ENCODE data around the gene MKRN2OS. TPM values are rescaled to one million over a fixed set of nuclear protein-coding genes. Genes with fewer than 3 reads are reported as not detected.

Gene MKRN2OS
- total RNA-seq, 1 experiment from 2014 or later: not detected

DNA sequence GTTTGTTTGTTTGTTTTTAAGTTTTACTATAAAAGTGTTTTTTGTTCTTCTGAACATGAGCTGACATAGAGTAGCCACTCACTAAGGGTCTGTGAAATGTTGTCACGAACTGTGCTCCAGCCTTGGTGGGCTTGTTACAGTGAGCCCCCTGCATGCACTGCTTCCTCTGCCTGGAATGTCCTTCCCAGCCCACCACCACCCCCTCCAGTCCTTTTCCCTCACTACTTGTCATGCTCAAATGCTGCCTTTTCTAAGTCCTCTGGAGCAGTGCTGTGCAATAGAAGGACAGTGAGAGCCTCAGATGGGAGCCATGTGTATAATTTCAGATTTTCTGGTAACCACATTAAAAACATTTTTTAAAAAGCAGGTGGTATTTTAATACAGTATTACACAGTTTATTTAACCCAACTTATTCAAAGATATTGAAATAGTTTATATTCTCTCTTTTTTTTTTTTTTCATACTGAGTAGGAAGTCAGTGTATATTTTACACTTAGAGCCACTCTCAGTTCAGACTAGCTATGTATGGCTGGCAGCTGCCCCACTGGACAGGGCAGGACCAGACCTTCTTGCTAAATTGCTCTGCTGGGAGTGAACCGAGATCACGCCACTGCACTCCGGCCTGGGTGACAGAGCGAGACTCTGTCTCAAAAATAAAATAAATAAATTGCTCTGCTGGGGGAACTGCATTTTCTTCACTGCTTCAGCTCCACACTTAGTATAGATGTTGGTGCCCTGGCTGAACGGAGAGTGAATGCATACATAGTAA is 26.9 kb downstream of the MKRN2OS start (continued):
- TF ChIP-seq, protein P1, sequence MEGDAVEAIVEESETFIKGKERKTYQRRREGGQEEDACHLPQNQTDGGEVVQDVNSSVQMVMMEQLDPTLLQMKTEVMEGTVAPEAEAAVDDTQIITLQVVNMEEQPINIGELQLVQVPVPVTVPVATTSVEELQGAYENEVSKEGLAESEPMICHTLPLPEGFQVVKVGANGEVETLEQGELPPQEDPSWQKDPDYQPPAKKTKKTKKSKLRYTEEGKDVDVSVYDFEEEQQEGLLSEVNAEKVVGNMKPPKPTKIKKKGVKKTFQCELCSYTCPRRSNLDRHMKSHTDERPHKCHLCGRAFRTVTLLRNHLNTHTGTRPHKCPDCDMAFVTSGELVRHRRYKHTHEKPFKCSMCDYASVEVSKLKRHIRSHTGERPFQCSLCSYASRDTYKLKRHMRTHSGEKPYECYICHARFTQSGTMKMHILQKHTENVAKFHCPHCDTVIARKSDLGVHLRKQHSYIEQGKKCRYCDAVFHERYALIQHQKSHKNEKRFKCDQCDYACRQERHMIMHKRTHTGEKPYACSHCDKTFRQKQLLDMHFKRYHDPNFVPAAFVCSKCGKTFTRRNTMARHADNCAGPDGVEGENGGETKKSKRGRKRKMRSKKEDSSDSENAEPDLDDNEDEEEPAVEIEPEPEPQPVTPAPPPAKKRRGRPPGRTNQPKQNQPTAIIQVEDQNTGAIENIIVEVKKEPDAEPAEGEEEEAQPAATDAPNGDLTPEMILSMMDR (IDR thresholded peaks at IDR 0.05 in 2 of 3, conservative IDR thresholded peaks at IDR 0.05 in 1 of 3; ENCODE audit: borderline replicate concordance in 1 of 3, insufficient read depth in 1 of 3, low read depth in 2 of 3, low read length in 2 of 3): no peak
- TF ChIP-seq FOSL1 (IDR thresholded peaks at IDR 0.05; ENCODE audit: low read depth) (no peak), YY1 (IDR thresholded peaks at IDR 0.05; ENCODE audit: extremely low read depth, insufficient replicate concordance, low read depth, low read length) (no peak)

DNA sequence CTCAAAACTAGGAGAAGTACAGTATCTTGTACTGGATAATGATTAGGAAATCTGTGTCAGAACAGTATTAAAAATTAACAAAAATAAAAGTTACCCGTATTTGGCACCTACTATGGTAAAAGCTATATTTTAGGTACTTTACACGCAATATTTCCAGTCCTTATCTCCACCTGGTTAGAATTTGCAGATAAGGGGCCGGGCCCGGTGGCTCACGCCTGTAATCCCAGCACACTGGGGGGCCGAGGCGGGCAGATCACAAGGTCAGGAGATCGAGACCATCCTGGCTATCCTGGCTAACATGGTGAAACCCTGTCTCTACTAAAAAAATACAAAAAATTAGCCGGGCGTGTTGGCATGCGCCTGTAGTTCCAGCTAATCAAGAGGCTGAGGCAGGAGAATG is 28.4 kb downstream of the MKRN2OS start:
- no peak overlapping the region for H3K9ac ChIP-seq (ENCODE audit: low read length)
- no peak overlapping the region for H2AFZ ChIP-seq (ENCODE audit: low read depth, low read length, poor library complexity, severe bottlenecking)
- DNase-seq (ENCODE audit: low read depth, low spot score) (no peak), ATAC-seq (no peak)
- H3K4me1 ChIP-seq (ENCODE audit: control insufficient read depth in 1 of 2, insufficient read depth in 2 of 2, low read length in 2 of 2): no peaks in the 10 kb centered on the region
- H3K9me3 ChIP-seq (ENCODE audit: control insufficient read depth in 1 of 2, insufficient read depth in 1 of 2, low read depth in 1 of 2, low read length in 2 of 2): no peaks in the 10 kb centered on the region
- H3K27ac ChIP-seq (ENCODE audit: low read depth, low read length): no peak overlapping the region
- CTCF ChIA-PET: no interaction called here
- no peaks in the 10 kb centered on the region for H3K9me2 ChIP-seq (ENCODE audit: insufficient read depth)
- RAD21 ChIA-PET (ENCODE audit: low non-redundant PET in 1 of 2, low total read pairs in 2 of 2, uncharacterized antibody in 2 of 2, unreplicated experiment in 2 of 2): no interaction called here
- POLR2A ChIA-PET: no interaction called here
- no peak overlapping the region for H3K4me3 ChIP-seq (replicated peaks in 1 of 2; ENCODE audit: low read depth in 1 of 2, low read length in 2 of 2)
- BruUV-seq (replicated peaks): no TSS peak
- no peaks in the 10 kb centered on the region for H3K27me3 ChIP-seq (ENCODE audit: insufficient read depth, low read length)
- H3K36me3 ChIP-seq (ENCODE audit: control insufficient read depth in 1 of 2, insufficient read depth in 2 of 2, low read length in 2 of 2): peaks cover 12 to 27% of the 10 kb centered on the region in 2 experiments; a peak in 3 of 4 replicates
- no peaks in the 10 kb centered on the region for H4K20me1 ChIP-seq (ENCODE audit: insufficient read depth)
- TF ChIP-seq POLR2A (IDR thresholded peaks at IDR 0.05; ENCODE audit: borderline replicate concordance, extremely low read depth, insufficient read depth, insufficient read length) (no peak), ZFX (IDR thresholded peaks at IDR 0.05) (no peak), TCF7L2 (IDR thresholded peaks at IDR 0.05; ENCODE audit: borderline replicate concordance, extremely low read depth, insufficient read depth, insufficient read length) (no peak), EZH2phosphoT487 (IDR thresholded peaks at IDR 0.05; ENCODE audit: borderline replicate concordance) (no peak), RAD21 (IDR thresholded peaks at IDR 0.05; ENCODE audit: low read depth) (no peak), YY1 (IDR thresholded peaks at IDR 0.05; ENCODE audit: extremely low read depth, insufficient replicate concordance, low read depth, low read length) (no peak), SP1 (IDR thresholded peaks at IDR 0.05; ENCODE audit: low read depth) (no peak), ELF1 (IDR thresholded peaks at IDR 0.05; ENCODE audit: borderline replicate concordance, low read depth) (no peak), CEBPB (IDR thresholded peaks at IDR 0.05; ENCODE audit: low read depth) (no peak), EZH2 (IDR thresholded peaks at IDR 0.05) (no peak), JUND (IDR thresholded peaks at IDR 0.05) (no peak), POLR2AphosphoS5 (IDR thresholded peaks at IDR 0.05; ENCODE audit: low read depth, low read length) (no peak), FOSL1 (IDR thresholded peaks at IDR 0.05; ENCODE audit: low read depth) (no peak), ZNF274 (IDR thresholded peaks at IDR 0.05; ENCODE audit: low read depth, low read length) (no peak)
- TF ChIP-seq, protein P2, sequence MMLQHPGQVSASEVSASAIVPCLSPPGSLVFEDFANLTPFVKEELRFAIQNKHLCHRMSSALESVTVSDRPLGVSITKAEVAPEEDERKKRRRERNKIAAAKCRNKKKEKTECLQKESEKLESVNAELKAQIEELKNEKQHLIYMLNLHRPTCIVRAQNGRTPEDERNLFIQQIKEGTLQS (IDR thresholded peaks at IDR 0.05): no peak
- TF ChIP-seq, protein P3, sequence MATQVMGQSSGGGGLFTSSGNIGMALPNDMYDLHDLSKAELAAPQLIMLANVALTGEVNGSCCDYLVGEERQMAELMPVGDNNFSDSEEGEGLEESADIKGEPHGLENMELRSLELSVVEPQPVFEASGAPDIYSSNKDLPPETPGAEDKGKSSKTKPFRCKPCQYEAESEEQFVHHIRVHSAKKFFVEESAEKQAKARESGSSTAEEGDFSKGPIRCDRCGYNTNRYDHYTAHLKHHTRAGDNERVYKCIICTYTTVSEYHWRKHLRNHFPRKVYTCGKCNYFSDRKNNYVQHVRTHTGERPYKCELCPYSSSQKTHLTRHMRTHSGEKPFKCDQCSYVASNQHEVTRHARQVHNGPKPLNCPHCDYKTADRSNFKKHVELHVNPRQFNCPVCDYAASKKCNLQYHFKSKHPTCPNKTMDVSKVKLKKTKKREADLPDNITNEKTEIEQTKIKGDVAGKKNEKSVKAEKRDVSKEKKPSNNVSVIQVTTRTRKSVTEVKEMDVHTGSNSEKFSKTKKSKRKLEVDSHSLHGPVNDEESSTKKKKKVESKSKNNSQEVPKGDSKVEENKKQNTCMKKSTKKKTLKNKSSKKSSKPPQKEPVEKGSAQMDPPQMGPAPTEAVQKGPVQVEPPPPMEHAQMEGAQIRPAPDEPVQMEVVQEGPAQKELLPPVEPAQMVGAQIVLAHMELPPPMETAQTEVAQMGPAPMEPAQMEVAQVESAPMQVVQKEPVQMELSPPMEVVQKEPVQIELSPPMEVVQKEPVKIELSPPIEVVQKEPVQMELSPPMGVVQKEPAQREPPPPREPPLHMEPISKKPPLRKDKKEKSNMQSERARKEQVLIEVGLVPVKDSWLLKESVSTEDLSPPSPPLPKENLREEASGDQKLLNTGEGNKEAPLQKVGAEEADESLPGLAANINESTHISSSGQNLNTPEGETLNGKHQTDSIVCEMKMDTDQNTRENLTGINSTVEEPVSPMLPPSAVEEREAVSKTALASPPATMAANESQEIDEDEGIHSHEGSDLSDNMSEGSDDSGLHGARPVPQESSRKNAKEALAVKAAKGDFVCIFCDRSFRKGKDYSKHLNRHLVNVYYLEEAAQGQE (IDR thresholded peaks at IDR 0.05; ENCODE audit: low read depth): no peak
- no peak overlapping the region for H3K4me2 ChIP-seq (ENCODE audit: low read length)
- intact Hi-C loops (cut with micrococcal nuclease): no loop called here
- peaks cover 8% of the 10 kb centered on the region; the same call in 1 of the 2 replicates for H3K79me2 ChIP-seq (ENCODE audit: insufficient read depth, low read length)
